Thyroid gland (tissue), 4 donors: ENCODE data around the gene EIF3J. TPM values are rescaled to one million over a fixed set of nuclear protein-coding genes. Genes with fewer than 3 reads are reported as not detected.
"Not testable (repeated sequence)": the region's sequence is repeated elsewhere in the genome, so short reads cannot be mapped to it uniquely, and the experiment has no call there.

Experiments
- DNase-seq, 2 donors: peaks; one replicate each; pipeline ENCODE4 v3.0.0-alpha.2; 2019
- H3K27ac ChIP-seq, 3 donors: fragments of 200-600 bp; sonication (generic); 1 replicate in 2 of 3; 2 replicates in 1 of 3; pipeline ENCODE4 v1.5.1; 2016 to 2019; ENCODE audit warnings: mild to moderate bottlenecking in 1 of 3, moderate library complexity in 1 of 3
- H3K27me3 ChIP-seq: fragments of 200-600 bp; sonication (generic); one replicate; pipeline ENCODE4 v1.5.1; 2019
- H3K36me3 ChIP-seq, 2 donors: fragments of 200-600 bp; sonication (generic); one replicate each; pipeline ENCODE4 v1.5.1; 2016 to 2019
- H3K4me1 ChIP-seq, 2 donors: fragments of 200-600 bp; sonication (generic); one replicate each; pipeline ENCODE4 v1.5.1; 2017 to 2019
- H3K4me3 ChIP-seq, 3 donors: fragments of 200-600 bp; sonication (generic); replicated peaks in 1 of 3; 1 replicate in 2 of 3; 2 replicates in 1 of 3; pipeline ENCODE4 v1.5.1; 2016; ENCODE audit warnings: mild to moderate bottlenecking in 1 of 3
- H3K9me3 ChIP-seq: fragments of 200-600 bp; sonication (generic); one replicate; pipeline ENCODE4 v1.5.1; 2017
- CTCF ChIP-seq, 6 experiments: fragments of 200-600 bp in 3 of 6; fragments of 450-650 bp in 3 of 6; sonication (generic) in 3 of 6; IDR thresholded peaks; one replicate each; pipeline ENCODE4 v1.5.1; 2016 to 2019; ENCODE audit warnings: antibody characterized with exemption in 6 of 6, mild to moderate bottlenecking in 2 of 6, inconsistent platforms in 1 of 6, moderate library complexity in 1 of 6
- POLR2A ChIP-seq, 2 donors: fragments of 450-650 bp; IDR thresholded peaks; one replicate each; pipeline ENCODE4 v1.6.1; 2017; ENCODE audit warnings: antibody characterized with exemption in 2 of 2, mild to moderate bottlenecking in 2 of 2, moderate library complexity in 1 of 2
- WGBS, 2 donors: methylation state at CpG; one replicate each; pipeline ENCODE4 v1.1.5; 2017; 5-methylcytosine and 5-hydroxymethylcytosine counted together
- intact Hi-C: fragments of 100-400 bp; cut with DNase I; formaldehyde crosslinking; loops from one replicate; pipeline ENCODE4 v1.15.1; 2023
- total RNA-seq, 4 donors: library from RNA; depleted of rRNA; stranded (reverse); fragments of >200 nt; gene quantifications; one replicate each; pipeline ENCODE4 v1.2.3, GENCODE V29; 2016

EIF3J gene
- total RNA-seq, 4 donors from 2014 or later, result 36.7 to 50.7 (median 39.3) TPM

GRCh38 chr15:44550256-44550655 lies 13.3 kb downstream of the EIF3J start:
- Histone ChIP-seq H3K4me1 (peaks cover 0 to 11% of the 10 kb centered on the region in 2 donors), H3K27me3 (no peaks in the 10 kb centered on the region), H3K9me3 (no peaks in the 10 kb centered on the region), H3K4me3 (no peak overlapping the region), H3K27ac (no peak overlapping the region), H3K36me3 (peaks cover 26 to 29% of the 10 kb centered on the region in 2 donors)
- TF ChIP-seq POLR2A (IDR thresholded peaks at IDR 0.05) (no peak), CTCF (IDR thresholded peaks at IDR 0.05) (peak in 5 of 6 experiments; percentile 10 to 54 (median 31))
- WGBS, 2 donors, result 35% methylated on average over 3 of the region's 3 CpGs
- intact Hi-C loops, result no loop called here
- DNase-seq, result no peak

GRCh38 chr15:44550734-44551133 lies 13.8 kb downstream of the EIF3J start:
- no peak overlapping the region for H3K4me3 ChIP-seq
- TF ChIP-seq CTCF (IDR thresholded peaks at IDR 0.05), result no peak
- TF ChIP-seq POLR2A (IDR thresholded peaks at IDR 0.05), result no peak
- WGBS, 2 donors, result 95% methylated on average over 4 of the region's 4 CpGs
- H3K4me1 ChIP-seq, result peaks cover 0 to 11% of the 10 kb centered on the region in 2 donors
- H3K36me3 ChIP-seq, result peaks cover 28 to 33% of the 10 kb centered on the region in 2 donors
- no peaks in the 10 kb centered on the region for H3K9me3 ChIP-seq
- intact Hi-C loops, result no loop called here
- H3K27ac ChIP-seq, result no peak overlapping the region
- H3K27me3 ChIP-seq, result no peaks in the 10 kb centered on the region
- DNase-seq, result no peak

GRCh38 chr15:44554934-44555723 lies 18.2 kb downstream of the EIF3J start:
- Histone ChIP-seq H3K9me3 (no peaks in the 10 kb centered on the region), H3K4me3 (no peak overlapping the region), H3K36me3 (peaks cover 50 to 67% of the 10 kb centered on the region in 2 donors), H3K27ac (no peak overlapping the region), H3K27me3 (no peaks in the 10 kb centered on the region), H3K4me1 (peaks cover 0 to 2% of the 10 kb centered on the region in 2 donors)
- WGBS, 2 donors, result 91 to 94% methylated on average over 4 of the region's 4 CpGs
- intact Hi-C loops, result no loop called here
- no peak for DNase-seq
- no peak for TF ChIP-seq CTCF (IDR thresholded peaks at IDR 0.05)
- TF ChIP-seq POLR2A (IDR thresholded peaks at IDR 0.05), result no peak

GRCh38 chr15:44560926-44561325 lies 24.0 kb downstream of the EIF3J start:
- H3K4me1 ChIP-seq, DNase-seq, H3K27me3 ChIP-seq, H3K4me3 ChIP-seq, H3K27ac ChIP-seq, intact Hi-C loops, H3K9me3 ChIP-seq: not testable (repeated sequence)
- peaks cover 79 to 85% of the 10 kb centered on the region in 2 donors for H3K36me3 ChIP-seq

- Histone ChIP-seq H3K9me3 (no peaks in the 10 kb centered on the region), H3K4me3 (no peak overlapping the region), H3K27ac (no peak overlapping the region), H3K36me3 (peaks cover 65 to 72% of the 10 kb centered on the region in 2 donors), H3K4me1 (no peaks in the 10 kb centered on the region), H3K27me3 (no peaks in the 10 kb centered on the region)
- intact Hi-C loops, result no loop called here
- DNase-seq, result no peak
- TF ChIP-seq CTCF (IDR thresholded peaks at IDR 0.05), result no peak
- no peak for TF ChIP-seq POLR2A (IDR thresholded peaks at IDR 0.05)
- 98 to 100% methylated on average over 8 of the region's 8 CpGs for WGBS, 2 donors
Measured at GRCh38 chr15:44565387-44566154, 28.6 kb downstream of the EIF3J start.
